ENCODE results near the gene ERBB4.

DNA sequence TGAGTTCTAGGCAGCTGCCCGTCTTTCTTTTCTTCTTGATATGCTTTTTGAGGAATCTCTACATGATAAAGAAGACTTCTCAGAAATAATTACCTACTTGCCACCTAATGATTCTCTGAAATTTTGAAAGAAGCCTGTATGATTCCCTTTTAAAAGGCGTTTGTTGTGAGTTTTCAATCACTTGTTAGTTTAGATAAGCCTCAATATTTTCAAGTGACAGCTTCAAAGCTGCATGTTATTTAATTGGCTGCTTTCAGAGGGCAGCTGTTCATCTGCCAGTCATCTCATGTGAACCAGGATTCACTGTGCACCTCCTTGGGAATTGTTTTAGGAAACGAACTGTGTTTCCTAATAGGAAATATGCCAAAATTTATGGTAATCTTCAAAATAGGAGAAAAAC is 1044.1 kb downstream of the ERBB4 start:
- TF ChIP-seq, protein P1, sequence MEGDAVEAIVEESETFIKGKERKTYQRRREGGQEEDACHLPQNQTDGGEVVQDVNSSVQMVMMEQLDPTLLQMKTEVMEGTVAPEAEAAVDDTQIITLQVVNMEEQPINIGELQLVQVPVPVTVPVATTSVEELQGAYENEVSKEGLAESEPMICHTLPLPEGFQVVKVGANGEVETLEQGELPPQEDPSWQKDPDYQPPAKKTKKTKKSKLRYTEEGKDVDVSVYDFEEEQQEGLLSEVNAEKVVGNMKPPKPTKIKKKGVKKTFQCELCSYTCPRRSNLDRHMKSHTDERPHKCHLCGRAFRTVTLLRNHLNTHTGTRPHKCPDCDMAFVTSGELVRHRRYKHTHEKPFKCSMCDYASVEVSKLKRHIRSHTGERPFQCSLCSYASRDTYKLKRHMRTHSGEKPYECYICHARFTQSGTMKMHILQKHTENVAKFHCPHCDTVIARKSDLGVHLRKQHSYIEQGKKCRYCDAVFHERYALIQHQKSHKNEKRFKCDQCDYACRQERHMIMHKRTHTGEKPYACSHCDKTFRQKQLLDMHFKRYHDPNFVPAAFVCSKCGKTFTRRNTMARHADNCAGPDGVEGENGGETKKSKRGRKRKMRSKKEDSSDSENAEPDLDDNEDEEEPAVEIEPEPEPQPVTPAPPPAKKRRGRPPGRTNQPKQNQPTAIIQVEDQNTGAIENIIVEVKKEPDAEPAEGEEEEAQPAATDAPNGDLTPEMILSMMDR (conservative IDR thresholded peaks at IDR 0.05; ENCODE audit: low read length), result no peak
- no peak for TF ChIP-seq EZH2phosphoT487 (IDR thresholded peaks at IDR 0.05; ENCODE audit: borderline replicate concordance, low read depth, low read length)
